IPS-15b (cell line): ENCODE data around the gene IFFO2.
A peak's percentile ranks its signal among the peaks of the same experiment; 100 is the strongest.

Source experiments
- H3K27me3 ChIP-seq: one replicate; pipeline ENCODE4 v1.6.1; 2013; ENCODE audit warnings: low read length; ENCODE audit not compliant: control insufficient read depth, insufficient read depth
- H3K36me3 ChIP-seq: one replicate; pipeline ENCODE4 v1.6.1; 2013; ENCODE audit warnings: low read length; ENCODE audit not compliant: control insufficient read depth, insufficient read depth
- H3K4me1 ChIP-seq: one replicate; pipeline ENCODE4 v1.6.1; 2013; ENCODE audit warnings: mild to moderate bottlenecking, low read length; ENCODE audit not compliant: control insufficient read depth, insufficient read depth
- H3K4me3 ChIP-seq: one replicate; pipeline ENCODE4 v1.5.1; 2013; ENCODE audit warnings: low read depth, low read length
- H3K9ac ChIP-seq: one replicate; pipeline ENCODE4 v1.6.1; 2013; ENCODE audit warnings: low read depth, mild to moderate bottlenecking, low read length
- H3K9me3 ChIP-seq: one replicate; pipeline ENCODE4 v1.6.1; 2013; ENCODE audit warnings: mild to moderate bottlenecking, low read length; ENCODE audit not compliant: control insufficient read depth, insufficient read depth

IFFO2 gene

GRCh38 chr1:18907021-18907916 lies 49.2 kb downstream of the IFFO2 start:
- Histone ChIP-seq H3K4me1 (no peaks in the 10 kb centered on the region), H3K4me3 (no peak overlapping the region), H3K36me3 (peaks cover 7% of the 10 kb centered on the region), H3K27me3 (no peaks in the 10 kb centered on the region), H3K9ac (no peak overlapping the region), H3K9me3 (no peaks in the 10 kb centered on the region)

GRCh38 chr1:18903291-18903756 lies 53.2 kb downstream of the IFFO2 start:
- Histone ChIP-seq H3K27me3 (no peaks in the 10 kb centered on the region), H3K9ac (no peak overlapping the region), H3K4me3 (peak overlapping the region; percentile 74), H3K36me3 (no peaks in the 10 kb centered on the region), H3K4me1 (no peaks in the 10 kb centered on the region), H3K9me3 (no peaks in the 10 kb centered on the region)

- Histone ChIP-seq H3K4me3 (peak within 1 kb of the TSS; percentile 82), H3K36me3 (no peaks in the 10 kb centered on the region)
Measured at GRCh38 chr1:18902523-18903290, 53.8 kb downstream of the IFFO2 start, which contains the start of gene ALDH4A1. ALDH4A1 (minus strand) TSS chr1:18902555; CDS start chr1:18902523, 32 bp downstream.

GRCh38 chr1:18901952-18902522 lies 54.4 kb downstream of the IFFO2 start:
- H3K4me3 ChIP-seq: peak overlapping the region; percentile 82
- no peaks in the 10 kb centered on the region for H3K27me3 ChIP-seq
- no peaks in the 10 kb centered on the region for H3K9me3 ChIP-seq
- no peaks in the 10 kb centered on the region for H3K4me1 ChIP-seq
- no peaks in the 10 kb centered on the region for H3K36me3 ChIP-seq
- H3K9ac ChIP-seq: peak overlapping the region; percentile 96

More at GRCh38 chr1:18902523-18903290, 53.8 kb downstream of the IFFO2 start, which contains the start of gene ALDH4A1:
- no peaks in the 10 kb centered on the region for H3K27me3 ChIP-seq
- H3K9me3 ChIP-seq: no peaks in the 10 kb centered on the region
- no peaks in the 10 kb centered on the region for H3K4me1 ChIP-seq
- H3K9ac ChIP-seq: peak within 1 kb of the TSS; percentile 96

- H3K4me1 ChIP-seq: no peaks in the 10 kb centered on the region
- H3K9me3 ChIP-seq: no peaks in the 10 kb centered on the region
- H3K4me3 ChIP-seq: peak overlapping the region; percentile 82
- H3K27me3 ChIP-seq: no peaks in the 10 kb centered on the region
- H3K9ac ChIP-seq: no peak overlapping the region
- no peaks in the 10 kb centered on the region for H3K36me3 ChIP-seq
Measured at GRCh38 chr1:18901147-18901951, 55.1 kb downstream of the IFFO2 start.

GRCh38 chr1:18900303-18900841 lies 56.1 kb downstream of the IFFO2 start:
- H3K4me3 ChIP-seq: no peak overlapping the region

GRCh38 chr1:18899363-18900049 lies 57.0 kb downstream of the IFFO2 start:
- Histone ChIP-seq H3K36me3 (no peaks in the 10 kb centered on the region), H3K4me1 (no peaks in the 10 kb centered on the region), H3K9me3 (no peaks in the 10 kb centered on the region), H3K4me3 (no peak overlapping the region), H3K9ac (no peak overlapping the region), H3K27me3 (no peaks in the 10 kb centered on the region)

More at GRCh38 chr1:18900303-18900841, 56.1 kb downstream of the IFFO2 start:
- no peaks in the 10 kb centered on the region for H3K4me1 ChIP-seq
- H3K9ac ChIP-seq: no peak overlapping the region
- no peaks in the 10 kb centered on the region for H3K9me3 ChIP-seq
- H3K36me3 ChIP-seq: no peaks in the 10 kb centered on the region
- no peaks in the 10 kb centered on the region for H3K27me3 ChIP-seq

- H3K9ac ChIP-seq: no peak overlapping the region
- no peaks in the 10 kb centered on the region for H3K9me3 ChIP-seq
- H3K4me1 ChIP-seq: no peaks in the 10 kb centered on the region
- no peaks in the 10 kb centered on the region for H3K36me3 ChIP-seq
- H3K27me3 ChIP-seq: no peaks in the 10 kb centered on the region
- no peak overlapping the region for H3K4me3 ChIP-seq
Measured at GRCh38 chr1:18898567-18898966, 57.9 kb downstream of the IFFO2 start.

GRCh38 chr1:18895317-18895716 lies 61.2 kb downstream of the IFFO2 start:
- no peak overlapping the region for H3K9ac ChIP-seq
- no peaks in the 10 kb centered on the region for H3K9me3 ChIP-seq
- no peaks in the 10 kb centered on the region for H3K27me3 ChIP-seq
- no peak overlapping the region for H3K4me3 ChIP-seq
- H3K36me3 ChIP-seq: no peaks in the 10 kb centered on the region
- H3K4me1 ChIP-seq: no peaks in the 10 kb centered on the region

- Histone ChIP-seq H3K36me3 (peaks cover 8% of the 10 kb centered on the region), H3K9me3 (no peaks in the 10 kb centered on the region), H3K27me3 (no peaks in the 10 kb centered on the region), H3K4me3 (no peak overlapping the region), H3K9ac (no peak overlapping the region), H3K4me1 (no peaks in the 10 kb centered on the region)
Measured at GRCh38 chr1:18893120-18893519, 63.4 kb downstream of the IFFO2 start.
